Activated CD4-positive, alpha-beta T cell treated with anti-CD3 and anti-CD28 coated beads, Interleukin-2, Interleukin-4, amounts not matched to agents 100 ng/mL and 50 ng/mL, durations not matched to agents 16 hours and 8 hours (primary cell): ENCODE measurements around the gene ULK2.
"Not testable (repeated sequence)": the region's sequence is repeated elsewhere in the genome, so short reads cannot be mapped to it uniquely, and the experiment has no call there.

ENCODE experiments used
- DNase-seq: peaks from one replicate; pipeline ENCODE4 v3.0.0-alpha.2; 2020; ENCODE audit warnings: low spot score

The ULK2 gene

DNA sequence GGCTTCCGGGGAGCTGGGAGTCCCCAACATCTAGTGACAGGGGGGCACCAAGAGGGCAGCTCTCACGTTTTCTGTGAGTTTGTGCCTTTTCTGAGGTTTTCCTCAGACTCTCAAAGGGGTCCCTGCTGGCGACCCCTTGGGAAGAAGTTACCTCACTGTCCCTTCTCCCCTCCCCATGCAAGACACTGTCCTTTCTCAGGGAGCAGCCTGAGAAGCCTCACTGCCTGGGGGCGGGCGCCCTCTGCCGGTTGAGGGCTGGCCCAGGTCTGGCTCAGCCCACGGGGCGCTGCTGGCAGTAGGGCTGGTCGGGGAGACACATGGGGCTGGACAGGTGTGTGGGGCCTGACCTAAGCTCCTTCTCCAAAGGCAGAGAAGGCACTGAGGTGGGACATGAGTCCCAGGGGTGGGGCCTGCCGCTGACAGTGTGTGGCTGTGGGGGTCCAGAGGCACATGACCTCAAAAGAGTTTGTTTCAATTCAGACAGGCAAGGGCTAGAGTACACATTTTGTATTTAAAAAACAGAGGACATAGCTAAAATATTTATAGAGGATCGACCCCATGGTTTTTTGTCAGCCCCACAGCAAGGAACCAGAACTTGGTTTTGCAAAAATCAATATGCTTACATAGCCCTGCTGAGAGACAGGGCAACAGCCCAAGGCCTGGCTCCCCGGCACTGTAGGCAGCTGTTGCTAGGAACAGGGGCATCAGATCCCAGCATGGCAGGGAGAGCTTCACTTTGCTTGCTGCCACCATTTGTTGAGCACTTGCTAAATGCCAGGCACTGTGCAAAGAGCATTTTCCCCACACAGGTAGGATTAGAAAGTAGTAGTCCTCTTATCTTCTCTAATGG lies 101.1 kb downstream of the ULK2 start:
- DNase-seq: peak; percentile 77

DNA sequence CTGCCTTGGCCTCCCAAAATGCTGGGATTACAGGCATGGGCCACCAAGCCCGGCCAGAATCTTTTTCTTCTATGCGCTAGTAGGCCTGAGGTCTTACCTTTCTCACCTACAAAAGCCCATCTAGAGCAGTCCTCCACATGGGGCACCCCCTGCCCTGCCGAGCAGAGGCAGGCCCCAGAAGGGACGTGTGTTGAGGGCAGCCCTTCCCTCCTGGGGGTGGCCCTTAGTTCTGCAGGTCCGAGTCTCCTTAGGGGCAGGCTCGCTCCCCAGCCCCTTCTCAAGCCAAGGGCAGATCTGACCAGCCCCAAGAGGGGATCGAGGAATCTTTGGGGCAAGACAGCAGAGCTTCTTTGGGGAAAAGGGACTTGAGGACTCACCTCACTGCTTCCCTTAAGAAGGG lies 101.7 kb downstream of the ULK2 start:
- DNase-seq: no peak

DNA sequence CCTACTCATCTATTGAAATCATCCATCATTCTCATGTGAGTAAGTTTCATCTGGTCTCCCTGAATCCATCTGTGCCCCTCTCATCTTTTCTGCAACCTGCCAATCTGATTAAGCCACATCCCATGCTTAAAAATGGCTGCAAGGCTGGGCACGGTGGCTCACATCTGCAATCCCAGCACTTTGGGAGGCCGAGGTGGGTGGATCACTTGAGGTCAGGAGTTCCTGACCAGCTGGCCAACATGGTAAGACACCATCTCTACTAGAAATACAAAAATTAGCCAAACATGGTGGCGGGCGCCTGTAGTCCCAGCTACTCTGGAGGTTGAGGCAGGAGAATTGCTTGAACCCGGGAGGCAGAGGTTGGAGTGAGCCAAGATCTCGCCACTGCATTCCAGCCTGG lies 103.7 kb downstream of the ULK2 start:
- not testable (repeated sequence) for DNase-seq

DNA sequence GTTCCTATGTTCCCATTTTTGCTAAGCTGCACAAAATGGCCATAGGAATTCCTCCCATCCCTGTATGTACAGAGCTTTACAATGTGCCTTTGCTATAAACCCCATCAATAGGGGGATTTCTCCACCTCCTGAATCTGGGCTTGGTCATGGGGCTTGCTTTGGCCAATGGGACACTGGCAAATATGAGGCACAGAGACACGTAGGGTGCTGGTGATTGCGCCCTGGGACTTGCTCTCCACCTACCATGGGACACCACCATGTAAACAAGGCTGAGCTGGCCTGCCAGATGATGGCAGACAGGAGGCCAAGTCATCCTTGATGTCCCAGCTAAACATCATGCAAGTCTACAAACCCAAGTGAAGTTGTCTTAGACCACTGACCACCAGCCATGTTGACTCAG lies 104.3 kb downstream of the ULK2 start:
- no peak for DNase-seq

DNA sequence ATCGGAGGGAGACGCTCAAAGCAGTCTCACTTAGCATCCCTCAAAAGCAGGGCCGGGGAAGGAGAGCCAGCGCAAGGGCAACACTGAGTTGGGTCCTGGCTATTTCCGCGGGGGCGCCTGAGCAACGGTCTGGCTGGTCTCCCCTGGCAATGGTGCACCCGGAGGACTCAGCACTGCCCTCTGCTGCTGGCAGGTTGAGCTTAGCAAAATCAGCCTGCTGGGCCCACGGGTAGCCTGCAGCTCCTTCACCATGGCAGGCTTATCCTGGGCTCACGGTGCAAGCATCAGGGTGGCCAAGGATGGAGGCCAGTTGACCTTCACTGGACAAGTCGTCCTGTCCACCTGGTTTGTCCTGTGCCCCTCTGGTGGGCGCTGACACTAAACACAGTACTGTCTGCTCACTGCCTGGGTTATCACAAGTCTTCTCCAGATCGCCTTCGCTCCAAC lies 105.2 kb downstream of the ULK2 start:
- DNase-seq: no peak

DNA sequence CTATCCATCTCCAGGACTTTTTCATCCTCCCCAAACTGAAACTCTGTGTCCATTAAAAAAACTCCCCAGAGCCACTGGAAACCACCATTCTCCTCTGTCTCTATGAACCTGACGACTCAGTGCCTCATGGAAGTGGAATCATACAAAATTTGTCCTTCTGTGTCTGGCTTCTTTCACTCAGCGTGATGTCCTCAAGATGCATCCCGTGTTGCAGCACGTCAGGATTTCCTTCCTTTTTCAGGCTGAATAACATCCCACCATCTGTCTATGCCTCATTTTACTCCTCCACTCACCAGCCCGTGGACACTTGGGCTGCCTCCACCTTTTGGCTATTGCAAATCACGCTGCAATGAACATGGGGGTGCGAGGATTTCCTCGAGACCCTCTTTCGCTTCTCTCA lies 107.0 kb downstream of the ULK2 start:
- DNase-seq: no peak

DNA sequence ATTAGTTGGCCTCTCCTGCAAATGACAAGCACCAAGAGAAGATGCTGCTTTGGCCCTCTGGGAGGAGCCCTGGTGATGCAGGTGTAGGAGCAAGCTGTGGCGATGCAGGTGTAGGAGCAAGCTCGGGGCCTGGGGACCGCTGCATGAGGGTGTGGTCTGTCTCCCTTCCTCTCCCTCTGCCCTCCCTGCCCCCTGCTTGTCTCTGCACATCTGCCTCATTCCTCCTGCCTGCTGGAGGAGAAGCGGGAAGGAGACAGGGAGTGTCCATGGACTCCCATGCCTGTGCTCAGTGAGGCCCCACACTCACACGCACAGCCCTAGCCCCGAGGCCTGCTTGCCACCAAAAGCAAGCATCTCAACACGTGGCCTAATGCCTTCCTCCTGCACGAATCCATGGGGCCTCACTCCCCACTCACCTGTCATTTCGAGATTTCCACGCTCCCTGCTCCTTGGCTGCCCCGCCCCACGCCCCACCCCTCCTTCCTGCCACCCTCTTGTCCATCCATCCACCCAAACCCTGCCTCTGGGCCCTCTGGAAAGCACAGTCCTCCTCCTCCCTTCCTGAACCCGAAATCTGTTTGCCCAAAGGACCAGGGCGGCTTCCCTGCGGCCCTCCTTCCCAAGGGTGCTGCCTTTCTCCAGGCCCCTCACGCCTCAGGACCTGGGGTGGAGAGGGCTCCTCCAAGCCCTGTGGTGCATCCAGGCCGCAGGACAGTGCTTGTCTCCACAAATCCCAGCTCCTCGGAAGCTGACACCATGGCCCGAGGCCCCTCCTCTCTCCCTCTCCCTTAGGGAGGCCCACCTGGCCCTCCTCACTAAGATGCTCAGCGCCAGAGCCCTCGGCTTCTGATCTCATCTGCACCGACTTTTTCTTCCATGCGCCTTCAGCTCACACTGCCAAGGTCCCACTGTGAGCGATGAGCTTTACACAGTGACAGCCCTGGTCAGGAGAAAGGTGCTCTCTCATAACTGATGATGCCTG lies 107.9 kb downstream of the ULK2 start:
- no peak for DNase-seq

DNA sequence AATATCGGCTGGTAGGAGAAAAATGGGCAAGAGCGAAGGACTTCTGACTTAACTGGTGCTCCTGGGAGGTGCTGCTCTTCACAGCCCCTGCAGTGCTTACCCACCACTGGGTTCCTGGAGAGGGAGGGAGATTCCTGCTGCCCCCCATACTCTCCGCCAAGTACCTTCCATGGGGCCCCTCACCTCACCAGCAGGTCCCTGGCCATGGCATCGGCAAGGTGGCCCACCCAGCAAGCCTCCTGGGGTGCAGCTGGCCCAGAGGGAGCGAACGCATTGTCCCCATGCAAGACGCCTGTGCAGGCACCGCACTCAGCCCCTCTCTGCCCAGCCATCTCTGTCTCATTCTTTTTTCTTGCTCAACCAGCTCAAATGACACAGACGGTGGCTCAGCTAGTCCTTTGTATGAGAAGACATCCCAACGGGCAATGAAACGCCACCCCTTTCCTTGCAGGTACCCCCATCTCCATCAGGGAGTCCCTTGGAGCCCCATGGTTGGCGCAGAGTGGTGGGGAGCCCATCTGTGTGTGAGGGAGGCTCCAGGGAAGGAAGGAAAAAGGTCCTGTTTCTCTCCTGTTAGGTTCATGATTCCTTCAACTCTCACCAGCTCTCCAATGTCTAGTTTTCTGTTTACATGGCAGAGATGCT lies 110.1 kb downstream of the ULK2 start:
- DNase-seq: no peak

DNA sequence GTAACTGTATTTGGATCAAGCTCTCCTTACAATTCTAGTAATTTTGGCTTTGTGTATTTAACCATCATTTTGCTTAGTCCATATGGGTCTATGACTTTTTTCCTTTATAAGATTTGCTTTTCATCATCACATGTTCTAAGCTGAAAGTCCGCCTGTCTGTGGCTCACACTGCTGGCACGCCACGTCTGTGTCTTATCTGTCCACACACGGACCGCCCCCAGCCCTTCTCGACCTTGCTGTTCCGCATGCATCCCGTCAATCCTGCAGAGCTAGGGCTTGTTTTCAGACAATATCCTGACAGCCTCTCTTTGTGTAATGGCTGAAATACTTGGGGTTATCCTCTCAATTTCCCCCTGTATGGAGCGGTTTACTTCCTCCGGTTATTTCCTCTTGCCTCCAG lies 111.2 kb downstream of the ULK2 start:
- DNase-seq: no peak

DNA sequence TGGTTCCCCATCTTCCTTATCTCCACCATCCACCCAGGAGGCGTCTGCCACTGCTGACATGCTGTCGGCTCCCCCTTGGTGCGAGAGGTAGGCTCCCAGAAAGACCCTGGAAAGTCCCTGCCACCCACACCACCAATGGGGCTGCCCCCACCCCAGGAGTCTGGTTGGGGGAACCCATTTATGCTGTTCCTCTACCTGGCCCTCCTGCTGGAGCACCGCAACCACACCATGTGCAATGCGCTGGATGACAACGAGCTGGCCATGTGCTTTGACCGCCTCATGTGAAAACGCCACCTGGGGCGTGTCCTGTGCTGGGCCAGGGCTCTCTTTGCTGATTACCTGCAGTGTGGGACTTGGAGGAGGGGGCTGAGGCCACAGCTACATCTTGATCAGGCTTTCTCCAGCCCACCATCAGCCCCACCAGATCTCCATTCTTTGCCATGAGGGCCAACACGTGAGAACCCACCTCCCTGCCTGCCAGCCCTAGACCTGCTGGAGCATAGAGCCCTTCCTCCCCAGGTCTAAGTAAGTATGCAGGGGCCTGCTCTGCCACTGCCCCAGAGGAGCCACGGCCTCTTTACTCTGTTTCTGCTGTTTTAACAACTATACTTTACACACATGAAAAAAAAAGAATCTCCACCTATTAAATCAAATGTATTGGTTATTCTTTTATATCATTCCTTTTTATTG lies 111.8 kb downstream of the ULK2 start:
- no peak for DNase-seq

DNA sequence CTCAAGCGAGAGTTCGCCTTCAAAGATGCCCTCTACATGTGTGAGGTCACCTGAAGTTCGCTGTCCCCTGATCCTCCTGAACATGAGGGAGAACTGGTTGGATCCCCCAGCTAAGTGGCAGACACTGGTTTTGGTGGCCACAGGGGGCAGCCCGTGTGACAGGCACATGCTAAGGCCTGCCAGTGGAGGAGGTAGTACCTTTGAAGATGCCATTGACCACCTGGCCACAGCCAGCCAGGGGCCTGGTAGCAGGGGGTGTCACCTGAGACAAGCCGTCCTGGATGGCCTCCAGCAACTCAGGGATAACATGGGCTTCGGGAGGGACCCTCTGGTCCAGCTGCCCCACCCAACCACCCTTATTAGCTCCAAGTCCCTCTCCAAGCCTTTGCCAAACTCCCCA lies 112.3 kb downstream of the ULK2 start:
- DNase-seq: no peak

DNA sequence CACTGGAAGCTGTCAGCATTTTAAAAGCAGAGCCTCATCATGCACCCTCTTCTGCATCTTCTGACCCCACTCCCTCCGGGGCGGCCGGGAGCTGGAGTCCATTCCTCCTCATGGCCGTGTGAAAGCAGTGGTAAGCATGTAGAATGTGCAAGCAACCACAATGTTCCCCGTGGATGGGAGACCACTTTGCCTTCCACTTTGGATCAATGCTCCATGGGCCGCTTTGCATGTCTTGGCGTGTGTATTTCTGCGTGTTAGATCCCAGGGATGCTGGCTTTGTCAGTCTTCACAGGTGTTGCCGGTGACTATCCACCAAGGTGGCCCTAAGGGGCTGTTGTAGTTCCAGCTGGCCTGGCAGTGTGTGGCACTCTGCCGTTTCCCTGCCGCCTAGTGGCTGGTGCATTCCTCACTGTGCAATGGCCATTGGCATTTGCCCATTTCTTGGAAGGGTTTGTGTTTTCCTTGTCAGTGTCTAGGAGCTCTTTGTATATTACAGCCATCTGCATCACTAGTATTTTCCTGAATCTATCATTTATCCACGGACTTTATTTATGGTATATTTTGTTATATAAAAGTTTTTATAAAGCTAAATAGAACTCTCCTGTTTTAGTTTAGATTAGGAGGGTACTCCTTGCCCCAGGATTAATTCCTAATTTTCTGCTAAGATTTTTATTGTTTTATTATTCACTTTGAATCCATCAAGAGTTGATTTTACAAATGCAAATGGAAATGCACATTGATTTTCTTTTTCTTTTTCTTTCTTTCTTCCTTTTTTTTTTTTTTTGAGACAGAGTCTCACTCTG lies 113.9 kb downstream of the ULK2 start:
- no peak for DNase-seq

DNA sequence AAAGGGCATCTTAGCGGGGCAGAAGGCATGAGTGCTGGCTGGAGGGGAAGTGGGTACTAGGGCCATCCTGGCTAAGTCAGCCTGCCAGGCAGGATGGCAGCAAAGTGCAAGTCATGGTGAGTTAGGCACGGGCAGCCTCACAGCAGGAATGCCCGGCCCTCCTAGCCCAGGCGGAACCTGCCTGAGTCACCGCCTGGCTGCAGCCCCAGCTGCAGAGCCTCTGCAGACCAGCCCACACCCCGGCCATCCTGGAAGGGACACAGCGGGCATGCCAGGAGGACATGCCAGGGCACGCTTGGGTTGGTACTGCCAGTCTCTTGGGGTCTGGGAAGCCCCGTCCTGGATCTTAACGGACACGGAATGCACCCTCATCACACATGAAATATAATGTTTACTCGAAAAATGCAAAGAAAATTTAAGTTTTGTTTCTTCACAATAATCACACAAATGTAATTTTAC lies 114.7 kb downstream of the ULK2 start:
- DNase-seq: no peak

DNA sequence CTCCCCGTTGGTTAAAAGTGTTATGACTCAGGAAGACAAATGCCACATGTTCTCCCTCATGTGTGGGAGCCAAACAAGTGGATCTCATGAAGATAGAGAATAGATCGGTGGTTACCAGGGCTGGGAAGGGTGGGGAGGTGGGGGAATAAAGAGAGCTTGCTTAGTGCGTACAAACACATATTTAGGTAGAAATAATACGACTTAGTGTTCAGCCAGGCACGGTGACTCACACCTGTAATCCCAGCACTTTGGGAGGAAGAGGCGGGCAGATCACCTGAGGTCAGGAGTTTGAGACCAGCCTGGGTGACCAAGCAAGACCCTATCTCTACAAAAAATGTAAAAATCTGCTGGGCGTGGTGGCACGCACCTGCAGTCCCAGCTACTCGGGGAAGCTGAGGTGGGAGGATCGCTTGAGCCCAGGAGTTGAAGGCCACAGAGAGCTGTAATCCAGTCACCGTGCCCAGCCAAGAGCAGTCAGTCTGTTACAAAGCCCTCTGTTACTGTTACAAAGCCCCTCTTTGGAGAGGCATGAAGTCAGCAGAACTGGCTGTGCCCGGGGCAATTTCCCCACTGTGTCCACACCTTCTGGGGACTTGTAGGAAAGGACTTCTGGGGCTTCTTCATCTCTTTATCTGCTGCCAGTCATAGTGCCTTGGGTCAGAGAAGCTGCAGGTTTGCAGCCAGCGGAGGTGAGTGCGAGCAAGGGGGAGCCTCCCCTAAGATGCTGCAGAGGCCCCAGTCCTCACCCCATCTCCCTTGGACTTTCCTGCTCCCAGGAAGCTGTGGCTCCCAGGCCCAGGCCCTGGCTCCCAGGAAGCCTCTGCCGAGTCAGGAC lies 115.3 kb downstream of the ULK2 start:
- DNase-seq: no peak

DNA sequence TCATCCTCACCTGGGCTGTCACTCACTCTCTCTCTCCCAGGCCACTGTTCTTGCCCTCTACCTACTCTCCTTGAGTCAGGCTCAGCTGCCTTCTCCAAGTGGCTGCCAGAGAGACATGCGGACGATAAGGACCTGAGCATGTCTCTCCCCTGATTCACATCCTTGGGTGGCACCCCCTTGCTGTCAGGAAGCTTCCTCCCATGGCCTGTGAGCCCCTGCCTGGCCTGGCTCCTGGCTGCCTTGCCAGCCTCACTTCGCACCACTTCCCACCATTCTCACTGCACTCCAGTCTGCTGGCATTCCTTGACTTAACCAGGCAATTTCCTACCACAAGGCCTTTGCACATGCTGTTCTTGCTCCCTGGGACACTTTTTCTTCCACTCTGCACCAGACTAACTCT lies 116.9 kb downstream of the ULK2 start:
- DNase-seq: no peak

DNA sequence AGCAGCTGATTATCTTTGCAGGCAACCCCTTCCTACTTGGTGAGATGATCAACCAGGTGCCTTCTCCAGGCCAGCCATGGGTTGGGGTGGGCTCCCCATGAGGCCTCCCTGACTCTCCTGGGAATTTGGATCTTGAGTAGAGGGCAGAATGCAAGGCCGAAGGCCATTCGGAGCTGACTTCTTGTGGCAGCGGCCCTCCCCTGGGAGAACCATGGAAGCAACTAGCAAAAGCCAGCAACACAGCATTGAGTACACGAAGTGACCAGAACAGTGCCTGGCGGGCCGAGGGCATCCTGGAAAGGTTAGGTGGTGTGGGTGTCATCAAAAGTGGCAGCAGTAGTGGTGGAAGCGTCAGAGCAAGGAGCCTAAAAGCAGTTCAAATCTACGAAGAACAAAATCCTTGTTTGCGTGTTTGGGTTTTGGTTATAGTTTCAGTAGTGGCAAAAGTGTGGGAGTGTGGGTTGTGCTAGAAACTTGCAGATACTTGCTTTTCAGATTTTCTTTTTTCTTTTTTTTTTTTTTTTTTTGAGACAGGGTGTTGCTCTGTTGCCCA lies 117.6 kb downstream of the ULK2 start:
- no peak for DNase-seq

DNA sequence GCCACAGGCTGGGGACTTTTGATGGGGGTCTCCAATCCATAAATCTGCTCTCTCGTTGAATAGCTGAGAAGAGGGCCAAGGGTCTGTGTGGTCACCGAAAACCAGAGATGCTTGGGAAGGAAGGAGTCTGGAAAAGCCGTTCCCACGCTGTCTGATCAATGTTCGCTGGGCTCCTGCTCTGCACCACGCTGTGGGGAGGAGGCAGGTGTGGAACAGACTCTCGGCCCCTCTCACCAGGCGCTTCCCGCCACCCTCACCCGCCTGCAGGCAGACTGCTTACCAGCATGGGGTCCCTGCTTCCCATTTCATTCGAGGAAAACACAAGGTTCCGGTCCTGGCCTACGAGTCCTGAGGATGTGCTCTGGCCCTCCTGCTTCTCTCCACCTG lies 118.9 kb downstream of the ULK2 start:
- DNase-seq: no peak

DNA sequence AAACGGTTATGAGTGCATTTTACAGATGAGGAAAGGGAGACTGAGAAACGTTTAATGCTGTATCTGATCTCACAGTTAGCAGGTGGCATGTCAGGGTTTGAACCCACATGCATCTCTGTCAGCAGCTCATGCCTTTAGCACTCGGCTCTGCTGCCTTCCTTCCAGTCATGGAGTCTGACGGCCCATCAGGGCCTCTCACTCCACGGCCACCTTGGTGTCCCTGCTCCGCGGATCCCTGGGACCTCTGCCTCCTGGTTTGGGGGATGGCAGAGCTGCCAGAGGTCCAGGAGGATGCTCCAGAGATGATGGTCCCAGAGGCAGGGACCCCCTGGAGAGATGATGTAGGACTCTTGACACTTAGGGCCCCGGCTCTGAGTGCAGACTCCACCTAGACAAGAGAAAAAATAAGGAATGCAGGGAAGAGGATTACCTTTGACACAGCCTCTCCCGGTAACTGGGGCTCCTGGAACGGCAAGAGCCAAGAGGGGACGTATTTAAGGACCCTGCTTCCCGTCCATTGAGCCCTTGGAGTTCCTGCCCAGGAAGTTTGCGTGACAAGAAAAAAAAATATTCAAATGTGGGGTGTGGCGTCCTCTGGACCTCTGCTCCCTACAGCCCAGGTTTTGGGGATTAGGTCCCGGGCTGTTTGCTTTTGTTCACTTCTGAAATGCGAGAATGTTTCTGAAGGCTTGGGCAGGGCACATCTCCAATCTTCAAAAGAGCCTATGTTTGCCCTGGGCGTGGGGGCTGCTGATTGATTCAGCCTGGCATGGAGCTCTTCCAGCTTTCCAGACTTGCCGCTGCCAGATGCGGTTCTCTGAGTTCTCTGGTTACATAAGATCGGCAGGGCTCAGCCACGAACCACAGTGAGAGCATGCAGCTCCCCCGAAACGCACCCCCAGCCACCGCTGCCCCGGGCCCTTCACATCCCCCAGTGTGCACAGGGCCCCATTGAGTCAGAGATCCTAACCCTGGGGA lies 119.6 kb downstream of the ULK2 start, which contains the start of gene ALDH3A1:
Gene ALDH3A1 (minus strand): TSS at position 470 of the 978 bp plus-strand sequence. CDS start 3,169 bp downstream, outside the sequence.
- DNase-seq: no peak
